Measurements from ENCODE around the gene PRMT2. TPM values are rescaled to one million over a fixed set of nuclear protein-coding genes. Genes with fewer than 3 reads are reported as not detected.
"Not testable (repeated sequence)": the region's sequence is repeated elsewhere in the genome, so short reads cannot be mapped to it uniquely, and the experiment has no call there.

PRMT2 gene
- total RNA-seq, 2 donors from 2014 or later: 69.0 to 116 TPM

GRCh38 chr21:46675595-46676280 is 40.3 kb downstream of the PRMT2 start:
- ATAC-seq: no peak
- Mint-ChIP-seq H3K9me3 (no peaks in the 10 kb centered on the region), H3K36me3 (no peaks in the 10 kb centered on the region), H3K27ac (peak overlapping the region in 1 of 2 donors; percentile 10)
- no peak for DNase-seq (ENCODE audit: low spot score in 2 of 2)

DNA sequence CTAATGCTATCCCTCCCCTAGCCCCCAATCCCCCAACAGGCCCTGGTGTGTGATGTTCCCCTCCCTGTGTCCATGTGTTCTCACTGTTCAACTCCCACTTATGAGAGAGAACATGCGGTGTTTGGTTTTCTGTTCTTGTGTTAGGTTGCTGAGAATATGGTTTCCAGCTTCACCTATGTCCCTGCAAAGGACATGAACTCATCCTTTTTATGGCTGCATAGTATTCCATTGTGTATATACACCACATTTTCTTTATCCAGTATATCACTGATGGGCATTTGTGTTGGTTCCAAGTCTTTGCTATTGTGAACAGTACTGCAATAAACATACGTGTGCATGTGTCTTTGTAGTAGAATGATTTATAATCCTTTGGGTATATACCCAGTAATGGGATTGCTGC is 41.1 kb downstream of the PRMT2 start:
- not testable (repeated sequence) for ATAC-seq; DNase-seq (ENCODE audit: low spot score in 2 of 2); H3K27ac Mint-ChIP-seq; H3K36me3 Mint-ChIP-seq; H3K9me3 Mint-ChIP-seq

- DNase-seq (ENCODE audit: low spot score in 2 of 2): not testable (repeated sequence)
These were observed 46.1 kb downstream of the PRMT2 start for GRCh38 chr21:46681593-46681992.

GRCh38 chr21:46698652-46699051 is 63.2 kb downstream of the PRMT2 start:
- DNase-seq (ENCODE audit: low spot score in 2 of 2); H3K27ac Mint-ChIP-seq; ATAC-seq: not testable (repeated sequence)

More at GRCh38 chr21:46681593-46681992, 46.1 kb downstream of the PRMT2 start:
- not testable (repeated sequence) for H3K27ac Mint-ChIP-seq, H3K36me3 Mint-ChIP-seq, ATAC-seq, H3K9me3 Mint-ChIP-seq

DNA sequence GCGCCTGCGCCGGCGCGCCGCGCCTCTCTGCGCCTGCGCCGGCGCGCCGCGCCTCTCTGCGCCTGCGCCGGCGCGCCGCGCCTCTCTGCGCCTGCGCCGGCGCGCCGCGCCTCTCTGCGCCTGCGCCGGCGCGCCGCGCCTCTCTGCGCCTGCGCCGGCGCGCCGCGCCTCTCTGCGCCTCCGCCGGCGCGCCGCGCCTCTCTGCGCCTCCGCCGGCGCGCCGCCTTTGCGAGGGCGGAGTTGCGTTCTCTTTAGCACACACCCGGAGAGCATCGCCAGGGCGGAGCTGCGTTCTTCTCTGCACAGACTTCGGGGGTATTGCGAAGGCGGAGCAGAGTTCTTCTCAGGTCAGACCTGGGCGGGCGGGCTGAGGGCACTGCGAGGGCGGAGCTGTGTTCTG is 63.6 kb downstream of the PRMT2 start:
- not testable (repeated sequence) for ATAC-seq; H3K27ac Mint-ChIP-seq; H3K36me3 Mint-ChIP-seq; H3K9me3 Mint-ChIP-seq; DNase-seq (ENCODE audit: low spot score in 2 of 2)

More at GRCh38 chr21:46698652-46699051, 63.2 kb downstream of the PRMT2 start:
- H3K36me3 Mint-ChIP-seq, H3K9me3 Mint-ChIP-seq: not testable (repeated sequence)

Other genes starting within 250 kb of the PRMT2 start
- 10 to 100 TPM; 42.4 to 60.1 TPM for gene DIP2A, start 176.8 kb upstream of the PRMT2 start, total RNA-seq
- not detected for gene S100B, start 30.6 kb upstream of the PRMT2 start, total RNA-seq